ENCODE data around the gene GRIK4. TPM values are rescaled to one million over a fixed set of nuclear protein-coding genes. Genes with fewer than 3 reads are reported as not detected.

GRIK4 gene
- total RNA-seq, 1 experiment from 2014 or later: 3.3 TPM

GRCh38 chr11:120595557-120595956, 84.0 kb downstream of the GRIK4 start:
- ChIA-PET CTCF (no interaction called here), POLR2A (no interaction called here)
- no peaks in the 10 kb centered on the region for H3K9me3 Mint-ChIP-seq
- H3K36me3 Mint-ChIP-seq: no peaks in the 10 kb centered on the region
- ATAC-seq: no peak
- peaks cover 13% of the 10 kb centered on the region for H3K27me3 Mint-ChIP-seq (ENCODE audit: low read depth)
- no peak overlapping the region for H3K27ac Mint-ChIP-seq
- peaks cover 54% of the 10 kb centered on the region for H3K4me1 Mint-ChIP-seq
- TF ChIP-seq NFATC4 (CRISPR knock-in tag; IDR thresholded peaks at IDR 0.05): no peak
- TF ChIP-seq OVOL2 (CRISPR knock-in tag; IDR thresholded peaks at IDR 0.05; ENCODE audit: borderline replicate concordance): no peak
- TF ChIP-seq FOXJ3 (CRISPR knock-in tag; IDR thresholded peaks at IDR 0.05; ENCODE audit: borderline replicate concordance): no peak
- no peak overlapping the region for H3K4me3 Mint-ChIP-seq
- DNase-seq (ENCODE audit: low spot score): peak; percentile 4

- no peaks in the 10 kb centered on the region for H3K36me3 Mint-ChIP-seq
- peaks cover 8% of the 10 kb centered on the region for H3K27me3 Mint-ChIP-seq (ENCODE audit: low read depth)
- CTCF ChIA-PET: interaction anchor here (0.6 to 1.4 kb wide), 3 partner anchors 28 to 99 kb away, joined by 3 to 4 read pairs (median 3); no protein-coding TSS in a partner anchor
- no peak for DNase-seq (ENCODE audit: low spot score)
- no peak overlapping the region for H3K27ac Mint-ChIP-seq
- no peak overlapping the region for H3K4me3 Mint-ChIP-seq
- H3K4me1 Mint-ChIP-seq: peaks cover 44% of the 10 kb centered on the region
- ATAC-seq: no peak
- POLR2A ChIA-PET: no interaction called here
- TF ChIP-seq ZNF219 (CRISPR knock-in tag; IDR thresholded peaks at IDR 0.05; ENCODE audit: borderline replicate concordance) (no peak), ZNF532 (CRISPR knock-in tag; IDR thresholded peaks at IDR 0.05; ENCODE audit: borderline replicate concordance) (no peak), NR2C2 (CRISPR knock-in tag; IDR thresholded peaks at IDR 0.05) (no peak), RORB (CRISPR knock-in tag; IDR thresholded peaks at IDR 0.05) (no peak), ZNF138 (CRISPR knock-in tag; conservative IDR thresholded peaks at IDR 0.05) (no peak), RELA (CRISPR knock-in tag; IDR thresholded peaks at IDR 0.05; ENCODE audit: borderline replicate concordance) (no peak), IRF2 (CRISPR knock-in tag; IDR thresholded peaks at IDR 0.05; ENCODE audit: borderline replicate concordance, low read depth) (no peak), FOXP4 (CRISPR knock-in tag; IDR thresholded peaks at IDR 0.05) (no peak), HMGA2 (CRISPR knock-in tag; IDR thresholded peaks at IDR 0.05) (no peak), ZBTB43 (CRISPR knock-in tag; IDR thresholded peaks at IDR 0.05) (no peak), E2F1 (CRISPR knock-in tag; IDR thresholded peaks at IDR 0.05) (no peak), ZNF232 (CRISPR knock-in tag; IDR thresholded peaks at IDR 0.05) (no peak)
- no peaks in the 10 kb centered on the region for H3K9me3 Mint-ChIP-seq
Observed at GRCh38 chr11:120597250-120598215, 86.0 kb downstream of the GRIK4 start.

Data from WTC11 (cell line).